ENCODE data around the gene CWC27.

Gene CWC27

DNA sequence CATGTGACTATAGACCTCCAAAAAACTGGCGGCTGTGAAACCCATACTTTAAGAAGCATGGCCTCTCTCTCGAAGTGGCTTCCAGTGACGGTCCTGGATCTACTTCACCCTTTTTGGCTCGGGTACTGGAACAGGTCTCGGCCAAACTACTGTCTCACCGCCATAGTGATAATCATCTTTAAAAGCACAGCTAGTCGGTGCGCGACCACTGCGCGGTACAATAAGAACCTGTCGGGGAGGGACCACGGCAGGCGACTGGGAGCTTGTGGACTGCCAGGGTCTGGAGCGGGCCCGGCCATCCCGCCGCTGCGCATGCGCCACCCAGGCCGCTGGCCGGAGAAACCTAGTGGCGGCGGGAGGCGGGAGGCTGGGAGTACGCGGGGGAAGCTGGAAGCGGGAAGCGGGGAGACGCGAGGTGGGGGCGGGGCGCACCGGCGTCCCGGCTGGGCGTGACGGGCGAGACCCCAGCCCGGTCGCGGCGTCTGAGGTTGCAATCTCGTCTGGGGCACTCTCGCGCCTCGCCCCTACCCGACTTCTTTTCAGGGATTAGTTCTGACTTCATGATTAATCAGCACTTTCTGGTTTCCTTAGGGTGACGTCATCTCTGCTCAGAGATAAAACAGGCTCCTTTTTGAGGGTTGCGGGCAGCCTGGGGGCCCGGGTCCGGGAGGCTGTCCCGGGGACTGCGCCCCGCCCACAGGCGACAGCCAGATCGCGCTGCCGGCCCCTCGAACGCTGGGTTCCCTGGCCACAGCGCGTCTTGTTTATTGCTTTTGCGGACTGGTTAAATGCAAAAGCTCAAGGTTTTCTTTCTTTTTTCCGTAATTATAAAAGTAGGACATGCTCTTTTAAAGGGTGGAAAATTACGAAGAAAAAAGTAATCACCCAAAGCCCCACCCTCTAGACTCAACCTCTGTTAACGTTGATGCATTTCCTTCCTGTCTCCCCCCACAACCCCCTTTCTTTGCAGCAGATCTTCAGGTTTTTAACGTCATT is 266.8 kb downstream of the CWC27 start:
- peak; percentile 96 for DNase-seq (ENCODE audit: low spot score)

DNA sequence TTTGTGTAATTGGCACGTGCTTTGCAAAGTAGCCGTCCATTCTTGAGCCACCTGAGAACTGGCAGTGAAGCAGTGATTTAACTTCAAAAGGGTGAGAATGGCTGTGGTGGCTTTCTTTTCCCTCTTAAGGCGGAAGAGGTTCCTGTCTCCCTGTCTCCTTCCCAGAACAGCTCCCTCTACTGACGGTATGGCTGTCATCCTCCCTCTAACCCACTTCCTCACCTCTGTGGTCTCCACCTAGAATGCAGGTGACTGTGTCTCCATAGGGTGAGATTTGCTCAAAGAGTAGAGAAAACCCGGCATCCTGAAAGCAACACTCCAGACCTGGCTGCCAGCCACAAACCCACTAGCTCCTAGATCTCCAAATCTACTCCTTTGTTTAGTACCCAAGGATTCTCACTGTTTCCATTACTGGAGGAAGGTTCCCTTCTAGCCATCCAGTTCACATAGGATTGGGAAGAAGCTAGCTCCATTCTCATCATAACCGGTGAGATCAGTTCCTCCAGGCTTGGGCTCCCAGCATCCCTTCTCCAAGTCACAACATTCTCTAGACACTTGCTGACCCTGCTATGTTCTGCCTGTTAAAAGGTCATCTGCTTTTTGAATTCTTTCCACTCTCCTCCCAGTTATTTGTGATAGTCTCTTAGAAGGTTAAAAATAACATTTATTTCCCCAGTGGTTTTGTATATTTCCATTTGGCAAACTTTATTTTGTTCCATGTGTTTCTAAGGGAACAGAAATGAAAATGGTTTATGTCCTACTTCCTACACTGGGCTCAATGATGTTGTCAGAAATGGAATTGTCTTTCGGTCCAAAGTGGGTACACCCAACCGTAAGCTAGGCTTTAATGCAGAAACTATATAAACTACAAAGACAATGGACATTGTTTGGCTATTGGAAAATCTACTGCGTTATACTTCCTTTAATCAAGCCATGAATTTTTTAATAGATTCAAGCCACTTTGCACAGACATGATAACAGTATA is 269.4 kb downstream of the CWC27 start:
- DNase-seq (ENCODE audit: low spot score): no peak

GRCh38 chr5:65041296-65042158 is 272.8 kb downstream of the CWC27 start:
- no peak for DNase-seq (ENCODE audit: low spot score)

GRCh38 chr5:65043843-65044359 is 275.2 kb downstream of the CWC27 start:
- no peak for DNase-seq (ENCODE audit: low spot score)

DNA sequence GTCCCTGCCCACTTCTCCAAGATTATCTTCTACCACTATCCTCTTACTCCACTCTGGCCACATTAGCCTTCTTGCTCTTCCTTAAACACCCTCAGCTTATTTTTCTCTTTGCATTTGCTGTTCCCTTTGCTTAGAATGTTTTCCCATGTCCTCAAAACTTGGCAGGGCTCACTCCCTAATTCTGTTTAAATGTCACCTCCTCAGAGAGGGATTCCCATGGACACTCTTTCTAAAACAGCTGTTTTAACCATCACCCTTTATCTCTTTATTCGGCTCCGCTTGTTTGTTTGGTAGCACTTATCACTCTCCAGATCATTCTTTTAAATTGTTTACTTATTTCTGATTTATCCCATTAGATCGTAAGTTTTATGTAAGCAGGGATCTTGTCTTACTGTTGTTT is 278.5 kb downstream of the CWC27 start:
- no peak for DNase-seq (ENCODE audit: low spot score)

DNA sequence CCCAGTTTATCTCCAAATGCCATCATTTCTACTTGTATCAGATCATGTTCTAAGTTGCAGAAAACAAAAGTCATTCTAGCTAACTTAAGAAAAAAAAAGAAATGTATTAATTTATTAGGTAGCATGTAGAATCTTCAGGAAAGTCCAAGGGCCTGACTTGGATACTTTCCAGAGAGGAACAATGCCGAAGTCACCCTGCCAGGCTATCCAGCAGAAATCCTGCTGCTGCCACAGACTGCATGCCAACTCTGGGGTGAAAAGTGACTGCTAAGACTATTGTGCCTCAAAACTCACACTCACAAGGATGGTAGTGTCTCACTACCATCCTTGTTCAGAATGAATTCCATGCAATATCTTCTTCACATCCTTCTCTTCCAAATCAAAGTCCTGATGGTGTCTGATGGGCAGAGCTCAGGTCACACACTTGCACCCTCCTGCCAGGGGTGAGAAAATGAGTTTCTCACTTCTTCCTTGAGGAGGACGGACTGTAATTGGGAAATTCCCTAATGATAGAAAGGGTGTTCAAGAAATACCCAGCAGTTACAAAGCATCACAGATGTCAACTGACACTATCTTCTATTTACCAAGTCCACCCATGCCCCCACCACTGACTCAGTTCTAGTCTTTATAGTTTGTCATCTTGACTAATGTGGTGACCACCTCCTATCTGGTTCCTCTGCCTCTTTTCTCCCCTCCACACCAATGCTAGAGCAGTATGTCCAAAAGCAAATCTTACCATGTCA is 279.4 kb downstream of the CWC27 start:
- DNase-seq (ENCODE audit: low spot score): no peak

- DNase-seq (ENCODE audit: low spot score): no peak
Observed at GRCh38 chr5:65050140-65050539, 281.4 kb downstream of the CWC27 start.

DNA sequence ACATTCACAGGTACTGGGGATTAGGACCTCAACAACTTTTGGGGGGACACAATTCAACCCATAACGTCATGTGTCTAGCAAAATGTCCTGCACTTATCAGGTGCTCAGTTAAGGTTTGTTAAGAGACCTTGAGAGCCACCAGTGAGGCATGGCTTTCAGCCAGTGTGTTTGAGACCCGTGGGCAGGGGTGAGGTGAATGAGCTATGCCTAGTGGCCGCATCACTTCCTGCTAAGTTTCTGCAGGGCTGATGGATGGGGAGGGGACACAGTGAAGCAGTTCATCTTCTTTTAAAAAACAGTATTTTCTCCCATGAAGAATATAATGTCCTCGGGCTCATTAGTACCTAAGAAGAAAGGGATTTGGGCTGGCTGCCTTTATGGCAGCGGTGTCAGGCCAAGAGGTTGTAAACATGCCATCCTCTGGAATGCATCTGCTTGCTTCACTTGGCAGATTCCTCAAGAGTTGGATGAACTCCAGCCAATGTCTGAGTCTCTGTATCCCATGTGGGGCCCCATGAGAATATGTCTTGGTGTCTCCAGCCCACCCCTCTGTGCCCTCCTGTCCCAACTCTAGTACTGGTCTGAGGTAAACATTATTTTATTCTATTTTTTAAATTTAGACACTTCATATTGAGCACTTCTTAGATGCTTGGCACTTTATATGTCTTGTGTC is 282.2 kb downstream of the CWC27 start:
- DNase-seq (ENCODE audit: low spot score): no peak

GRCh38 chr5:65055938-65056337 is 287.2 kb downstream of the CWC27 start:
- no peak for DNase-seq (ENCODE audit: low spot score)

- no peak for DNase-seq (ENCODE audit: low spot score)
Observed at GRCh38 chr5:65059681-65060598, 291.2 kb downstream of the CWC27 start.

DNA sequence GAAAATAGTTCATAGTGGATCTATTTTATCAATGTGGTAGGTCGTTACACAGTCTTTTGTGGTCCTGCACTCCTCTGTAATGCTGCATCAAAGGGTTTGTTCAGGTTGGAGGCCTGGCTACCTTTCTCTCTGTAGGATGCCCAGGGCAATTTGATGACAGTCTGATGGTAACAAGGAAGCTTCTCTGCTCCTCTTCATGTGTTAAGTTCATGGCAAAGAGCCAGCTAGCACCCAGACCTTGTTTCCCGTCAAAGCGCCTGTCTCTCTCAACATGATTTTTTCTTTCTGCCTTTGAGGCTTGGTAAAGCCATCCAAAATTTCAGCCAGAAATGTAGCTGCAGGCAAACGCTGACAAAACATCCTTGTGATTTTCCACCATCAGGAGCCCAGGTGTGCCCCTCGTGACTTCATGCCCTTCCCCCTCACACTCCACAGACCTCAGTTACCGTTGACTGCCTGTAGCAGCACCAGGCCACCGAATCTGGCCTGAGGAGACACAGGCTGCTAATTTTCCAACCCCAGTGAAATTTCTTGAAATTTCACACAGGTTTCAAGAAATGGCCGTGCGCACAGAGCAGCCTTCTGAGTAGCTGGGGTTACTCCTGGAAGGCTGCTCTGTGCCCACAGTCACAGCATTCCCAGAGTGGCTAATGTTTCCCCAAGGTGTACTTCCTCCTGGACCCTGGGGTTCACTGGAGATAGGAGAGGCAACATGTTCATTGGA is 292.7 kb downstream of the CWC27 start:
- DNase-seq (ENCODE audit: low spot score): no peak

- no peak for DNase-seq (ENCODE audit: low spot score)
Observed at GRCh38 chr5:65061974-65062353, 293.2 kb downstream of the CWC27 start.

GRCh38 chr5:65062469-65063083 is 293.8 kb downstream of the CWC27 start:
- DNase-seq (ENCODE audit: low spot score): peak; percentile 54

DNA sequence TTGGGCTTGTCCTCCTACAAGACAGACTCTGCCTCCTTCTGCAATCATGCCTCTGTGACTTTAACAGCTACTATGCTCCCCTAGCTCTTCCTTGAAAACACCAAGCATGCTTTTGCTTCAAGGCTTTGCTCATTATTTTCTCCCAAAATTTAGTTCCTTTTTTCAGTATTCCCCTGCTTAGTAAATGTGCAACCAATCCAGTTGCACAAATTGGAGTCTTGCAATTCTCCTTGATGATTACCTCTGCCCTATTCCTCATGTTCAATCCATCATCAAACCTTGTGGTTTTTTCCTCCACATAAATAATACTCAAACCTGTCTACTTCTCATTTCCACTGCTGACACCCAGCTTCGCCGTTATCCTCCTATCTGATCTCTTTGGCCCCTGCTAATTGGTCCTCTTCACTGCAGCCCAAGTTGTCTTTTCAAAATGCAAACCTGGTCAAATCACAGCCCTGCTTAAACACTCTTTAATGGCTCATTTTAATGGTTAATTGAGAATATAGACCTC is 296.3 kb downstream of the CWC27 start:
- no peak for DNase-seq (ENCODE audit: low spot score)

DNA sequence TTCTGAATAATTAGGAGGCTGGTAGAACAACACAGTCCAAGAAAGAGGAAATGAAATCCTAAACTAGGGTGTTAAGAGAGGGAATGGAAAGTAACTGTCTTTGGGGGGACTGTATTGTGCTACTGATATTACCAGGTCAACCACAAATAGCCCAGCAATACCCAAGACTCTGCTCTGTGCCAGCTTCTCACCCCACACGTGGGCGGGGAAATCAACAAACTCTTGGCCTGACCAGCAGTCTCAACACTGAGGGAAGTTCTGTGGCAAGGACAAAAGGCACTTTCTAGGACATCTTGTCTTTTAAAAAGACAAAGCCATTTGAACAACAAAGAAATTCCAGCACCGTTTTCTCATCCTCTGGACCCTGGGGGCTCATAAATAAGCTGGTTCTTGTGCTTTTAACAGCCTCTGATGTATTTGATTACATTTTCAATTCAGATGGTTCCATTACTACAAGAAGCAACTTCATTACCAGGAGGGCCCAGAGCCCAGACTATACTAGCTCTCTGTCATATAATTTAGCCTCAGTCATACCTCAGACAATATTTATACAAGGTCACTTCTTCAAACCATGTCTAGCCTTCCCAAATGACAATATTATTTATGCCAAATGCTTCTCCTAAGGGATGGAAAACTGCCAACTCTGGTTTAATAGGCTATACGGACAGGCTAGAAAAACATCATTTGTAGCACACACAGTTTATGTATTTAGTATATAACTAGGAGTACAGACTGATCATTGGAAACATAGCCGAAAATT is 297.8 kb downstream of the CWC27 start:
- DNase-seq (ENCODE audit: low spot score): no peak

DNA sequence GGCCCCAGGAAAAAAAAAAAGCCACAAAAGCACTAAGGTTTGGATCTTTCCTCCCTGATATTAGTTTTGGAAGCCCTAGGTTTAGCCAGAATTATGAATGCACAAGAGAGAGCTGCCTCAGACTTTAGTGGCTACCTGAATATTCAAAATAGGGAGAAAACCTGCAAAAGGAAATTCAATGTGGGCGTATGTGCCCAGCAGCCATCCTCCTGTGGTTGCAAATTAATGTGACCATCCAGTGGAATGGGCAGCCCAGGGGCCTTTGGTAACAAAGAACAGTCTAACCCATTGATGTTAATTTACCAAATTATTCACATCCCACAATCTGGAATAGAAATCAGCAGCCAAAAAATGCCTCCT is 298.4 kb downstream of the CWC27 start:
- no peak for DNase-seq (ENCODE audit: low spot score)
